GM12872 (cell line): ENCODE data around the gene AVEN.
A peak's percentile ranks its signal among the peaks of the same experiment; 100 is the strongest.

Experiments
- CTCF ChIP-seq: IDR thresholded peaks from 3 replicates; pipeline ENCODE4 v1.5.1; 2011; ENCODE audit warnings: low read depth, mild to moderate bottlenecking, low read length, moderate library complexity; ENCODE audit not compliant: insufficient read depth

AVEN gene

GRCh38 chr15:33980159-33980558, 58.8 kb downstream of the AVEN start:
- no peak for TF ChIP-seq CTCF

GRCh38 chr15:33975022-33975565, 63.9 kb downstream of the AVEN start:
- no peak for TF ChIP-seq CTCF

- no peak for TF ChIP-seq CTCF
Observed at GRCh38 chr15:33971811-33972210, 67.2 kb downstream of the AVEN start.

GRCh38 chr15:33968821-33969220, 70.2 kb downstream of the AVEN start:
- TF ChIP-seq CTCF: no peak

GRCh38 chr15:33968224-33968623, 70.8 kb downstream of the AVEN start, which contains the start of gene CHRM5:
Gene CHRM5 (plus strand): TSS chr15:33968497. CDS start chr15:34062718, 94,221 bp downstream.
- no peak for TF ChIP-seq CTCF

GRCh38 chr15:33964665-33965040, 74.4 kb downstream of the AVEN start:
- no peak for TF ChIP-seq CTCF

- TF ChIP-seq CTCF: peak; percentile 68
Observed at GRCh38 chr15:33963831-33964664, 75.0 kb downstream of the AVEN start.
